G401 (cell line): ENCODE data around the gene PLXNA2. TPM values are rescaled to one million over a fixed set of nuclear protein-coding genes. Genes with fewer than 3 reads are reported as not detected.

Experiments used
- DNase-seq: peaks from one replicate; pipeline ENCODE4 v3.0.0-alpha.2; 2015; ENCODE audit warnings: low spot score
- in situ Hi-C: cut with HindIII; loops from 2 replicates; pipeline ENCODE4 v1.10.0; 2016; ENCODE audit warnings: low sequenced_read_pairs, mixed read lengths
- total RNA-seq: library from RNA; depleted of rRNA; stranded (reverse); fragments of >200 nt; shearing (Covaris generic); gene quantifications from 2 replicates; pipeline ENCODE4 v1.2.3, GENCODE V29; 2014; rRNA removed

PLXNA2 gene
- 0.55 and 0.92 TPM in 2 replicates for total RNA-seq

- in situ Hi-C loops: no loop called here
These were observed at the start of gene PLXNA2 for GRCh38 chr1:208243967-208244916. PLXNA2 (minus strand) TSS chr1:208244384; CDS start chr1:208217922, 26,462 bp downstream.

GRCh38 chr1:208292908-208293307 is 48.7 kb upstream of the PLXNA2 start:
- in situ Hi-C loops: no loop called here
- DNase-seq: no peak

More at GRCh38 chr1:208243967-208244916, at the start of gene PLXNA2:
- peak; percentile 89 for DNase-seq

- in situ Hi-C loops: no loop called here
- no peak for DNase-seq
These were observed 47.9 kb upstream of the PLXNA2 start for GRCh38 chr1:208291923-208292711.

GRCh38 chr1:208291129-208291528 is 46.9 kb upstream of the PLXNA2 start:
- no peak for DNase-seq
- in situ Hi-C loops: no loop called here

- in situ Hi-C loops: no loop called here
- no peak for DNase-seq
These were observed 45.5 kb upstream of the PLXNA2 start for GRCh38 chr1:208289716-208290115.

- in situ Hi-C loops: no loop called here
- DNase-seq: no peak
These were observed 44.3 kb upstream of the PLXNA2 start for GRCh38 chr1:208288495-208288894.

GRCh38 chr1:208280681-208281450 is 36.7 kb upstream of the PLXNA2 start:
- in situ Hi-C loops: no loop called here
- no peak for DNase-seq

- in situ Hi-C loops: no loop called here
- DNase-seq: peak; percentile 95
These were observed 35.8 kb upstream of the PLXNA2 start for GRCh38 chr1:208279826-208280588.

- no peak for DNase-seq
- in situ Hi-C loops: no loop called here
These were observed 34.5 kb upstream of the PLXNA2 start for GRCh38 chr1:208278638-208279037.

- in situ Hi-C loops: no loop called here
- DNase-seq: no peak
These were observed 32.7 kb upstream of the PLXNA2 start for GRCh38 chr1:208276757-208277435.

GRCh38 chr1:208275083-208275482 is 30.9 kb upstream of the PLXNA2 start:
- in situ Hi-C loops: no loop called here
- DNase-seq: no peak

GRCh38 chr1:208273386-208274017 is 29.3 kb upstream of the PLXNA2 start:
- no peak for DNase-seq
- in situ Hi-C loops: no loop called here

GRCh38 chr1:208272713-208273112 is 28.5 kb upstream of the PLXNA2 start:
- no peak for DNase-seq
- in situ Hi-C loops: no loop called here

GRCh38 chr1:208272311-208272710 is 28.1 kb upstream of the PLXNA2 start:
- in situ Hi-C loops: no loop called here
- peak; percentile 87 for DNase-seq

GRCh38 chr1:208271236-208271635 is 27.1 kb upstream of the PLXNA2 start:
- in situ Hi-C loops: no loop called here
- DNase-seq: no peak

GRCh38 chr1:208270651-208271141 is 26.5 kb upstream of the PLXNA2 start:
- in situ Hi-C loops: no loop called here
- no peak for DNase-seq

- in situ Hi-C loops: no loop called here
- DNase-seq: no peak
These were observed 25.1 kb upstream of the PLXNA2 start for GRCh38 chr1:208269338-208269666.
